ENCODE measurements around the gene TFE3. TPM values are rescaled to one million over a fixed set of nuclear protein-coding genes. Genes with fewer than 3 reads are reported as not detected.

TFE3 gene
- total RNA-seq, 4 donors from 2014 or later = 68.4 to 160 (median 118) TPM

- H3K27me3 ChIP-seq = no peaks in the 10 kb centered on the region
- intact Hi-C loops (cut with DNase I) = no loop called here
- H3K36me3 ChIP-seq = no peaks in the 10 kb centered on the region
- no peaks in the 10 kb centered on the region for H3K9me3 ChIP-seq
- peak overlapping the region in 1 of 3 donors; percentile 56 for H3K27ac ChIP-seq
- peak overlapping the region in 1 of 3 donors; percentile 1 for H3K4me3 ChIP-seq (replicated peaks in 1 of 3)
- 17 to 21% methylated on average over 10 to 24 of the region's 63 CpGs for WGBS, 2 donors
- TF ChIP-seq POLR2A (IDR thresholded peaks at IDR 0.05) (peak in 1 of 2 donors; percentile 40), CTCF (IDR thresholded peaks at IDR 0.05) (no peak)
- peak; percentile 91 to 94 for DNase-seq
- peaks cover 0 to 15% of the 10 kb centered on the region in 2 donors for H3K4me1 ChIP-seq
Measured at GRCh38 chrX:49071877-49072711, 28.9 kb upstream of the TFE3 start.

- H3K27me3 ChIP-seq = no peaks in the 10 kb centered on the region
- TF ChIP-seq CTCF (IDR thresholded peaks at IDR 0.05) (no peak), POLR2A (IDR thresholded peaks at IDR 0.05) (no peak)
- intact Hi-C loops (cut with DNase I) = no loop called here
- WGBS, 2 donors = 93 to 100% methylated on average over 3 of the region's 4 CpGs
- H3K9me3 ChIP-seq = no peaks in the 10 kb centered on the region
- no peak overlapping the region for H3K27ac ChIP-seq
- no peak overlapping the region for H3K4me3 ChIP-seq (replicated peaks in 1 of 3)
- no peaks in the 10 kb centered on the region for H3K36me3 ChIP-seq
- peaks cover 0 to 15% of the 10 kb centered on the region in 2 donors for H3K4me1 ChIP-seq
- DNase-seq = no peak
Measured at GRCh38 chrX:49070988-49071387, 27.8 kb upstream of the TFE3 start.

GRCh38 chrX:49069038-49069437, 25.9 kb upstream of the TFE3 start:
- H3K4me1 ChIP-seq = peaks cover 0 to 12% of the 10 kb centered on the region in 2 donors
- intact Hi-C loops (cut with DNase I) = no loop called here
- DNase-seq = no peak
- 91 to 94% methylated on average over 7 of the region's 11 CpGs for WGBS, 2 donors
- H3K4me3 ChIP-seq (replicated peaks in 1 of 3) = no peak overlapping the region
- no peaks in the 10 kb centered on the region for H3K27me3 ChIP-seq
- no peak for TF ChIP-seq POLR2A (IDR thresholded peaks at IDR 0.05)
- no peak for TF ChIP-seq CTCF (IDR thresholded peaks at IDR 0.05)
- H3K27ac ChIP-seq = no peak overlapping the region
- no peaks in the 10 kb centered on the region for H3K9me3 ChIP-seq
- H3K36me3 ChIP-seq = no peaks in the 10 kb centered on the region

- DNase-seq = no peak
- intact Hi-C loops (cut with DNase I) = no loop called here
- Histone ChIP-seq H3K36me3 (no peaks in the 10 kb centered on the region), H3K4me3 (replicated peaks in 1 of 3) (no peak overlapping the region), H3K27me3 (no peaks in the 10 kb centered on the region), H3K9me3 (no peaks in the 10 kb centered on the region), H3K4me1 (peaks cover 0 to 5% of the 10 kb centered on the region in 2 donors), H3K27ac (no peak overlapping the region)
- TF ChIP-seq CTCF (IDR thresholded peaks at IDR 0.05) (no peak), POLR2A (IDR thresholded peaks at IDR 0.05) (no peak)
- 95 to 100% methylated on average over 2 to 4 of the region's 41 CpGs for WGBS, 2 donors
Measured at GRCh38 chrX:49067285-49068120, 24.3 kb upstream of the TFE3 start.

All from thyroid gland (tissue), 4 donors.